NCI-H1092 (cell line): ENCODE results near the gene HMCN2.

Experiments
- DNase-seq: peaks from one replicate; lab custom pipeline; 2025; lab: John Stamatoyannopoulos, UW

HMCN2 gene

DNA sequence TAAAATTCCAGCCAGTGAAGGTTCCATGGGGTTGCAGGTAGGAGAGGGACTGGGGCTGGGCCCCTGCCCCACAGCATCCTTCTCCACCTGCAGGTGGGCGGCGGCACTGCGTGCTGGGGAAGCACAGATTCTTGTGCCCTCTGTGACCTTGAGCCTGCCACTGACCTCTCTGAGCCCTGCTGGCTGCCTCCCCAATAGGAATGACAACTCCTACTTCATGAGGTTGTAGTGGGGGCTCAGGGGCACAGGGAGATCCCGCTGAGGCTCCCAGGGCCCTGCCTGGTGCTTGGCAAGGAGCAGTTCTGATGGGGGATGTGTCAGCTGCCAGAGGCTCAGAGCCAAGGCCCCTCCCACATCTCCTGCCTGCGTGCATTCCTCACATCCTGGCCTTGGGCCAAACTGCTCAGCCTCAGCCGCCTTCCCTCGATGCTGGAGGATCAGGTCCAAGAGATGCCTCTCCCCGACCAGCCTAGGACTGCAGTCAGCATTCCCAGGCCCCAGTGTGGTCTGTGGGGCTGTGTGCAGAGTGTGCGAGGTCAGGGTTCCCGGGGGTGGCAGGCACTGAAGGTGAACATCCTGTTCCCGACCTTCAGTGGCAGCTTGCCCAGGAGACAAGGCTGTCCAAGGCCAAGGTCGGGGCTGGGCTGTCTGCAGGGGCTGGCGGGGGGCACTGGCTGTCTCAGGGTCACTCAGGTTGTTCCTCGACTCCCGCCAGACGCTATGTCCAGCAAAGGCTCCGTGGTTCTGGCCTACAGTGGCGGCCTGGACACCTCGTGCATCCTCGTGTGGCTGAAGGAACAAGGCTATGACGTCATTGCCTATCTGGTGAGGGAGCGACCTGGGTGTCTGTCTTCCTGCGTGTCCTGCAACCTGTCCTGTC is 186.2 kb downstream of the HMCN2 start:
- DNase-seq, result peak; percentile 88

DNA sequence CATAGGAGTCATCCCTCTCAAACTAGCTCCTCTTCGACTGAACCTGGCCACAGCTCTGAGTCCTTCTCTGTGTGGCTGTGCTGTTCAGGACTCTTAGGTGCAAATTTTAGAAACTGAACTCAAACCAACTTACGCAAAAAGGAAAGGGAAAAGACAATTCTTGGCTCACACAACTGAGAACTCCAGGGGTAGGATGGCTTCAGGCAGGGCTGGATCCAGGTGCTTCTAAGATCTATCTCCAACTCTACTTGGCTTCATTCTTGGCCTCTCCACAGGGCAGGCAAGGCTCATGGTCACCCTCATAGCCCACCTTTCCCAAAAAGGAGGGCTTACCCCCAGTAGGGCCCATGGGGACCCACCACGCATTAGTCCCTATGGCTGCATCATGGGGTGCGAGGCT is 187.3 kb downstream of the HMCN2 start:
- DNase-seq, result no peak

DNA sequence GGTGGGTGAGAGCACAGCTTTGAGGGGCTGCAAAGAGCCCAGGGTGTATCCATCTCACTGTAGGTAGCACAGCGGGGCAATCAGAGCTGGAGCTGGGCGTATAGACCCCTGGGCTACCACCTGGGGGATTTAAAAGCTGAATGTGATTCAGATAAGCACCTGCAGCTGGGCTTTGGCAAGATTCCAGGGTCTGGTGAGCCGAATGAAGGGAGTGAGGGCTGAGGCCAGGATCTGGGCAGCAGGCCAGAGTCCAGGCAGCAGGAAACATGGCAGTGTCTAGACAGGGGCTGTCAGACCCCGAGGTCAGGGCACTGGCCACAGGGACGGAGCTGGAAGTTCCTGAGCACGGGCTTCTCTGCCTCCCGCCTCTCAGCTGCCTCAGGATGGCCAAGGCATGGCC is 187.9 kb downstream of the HMCN2 start:
- peak; percentile 90 for DNase-seq

DNA sequence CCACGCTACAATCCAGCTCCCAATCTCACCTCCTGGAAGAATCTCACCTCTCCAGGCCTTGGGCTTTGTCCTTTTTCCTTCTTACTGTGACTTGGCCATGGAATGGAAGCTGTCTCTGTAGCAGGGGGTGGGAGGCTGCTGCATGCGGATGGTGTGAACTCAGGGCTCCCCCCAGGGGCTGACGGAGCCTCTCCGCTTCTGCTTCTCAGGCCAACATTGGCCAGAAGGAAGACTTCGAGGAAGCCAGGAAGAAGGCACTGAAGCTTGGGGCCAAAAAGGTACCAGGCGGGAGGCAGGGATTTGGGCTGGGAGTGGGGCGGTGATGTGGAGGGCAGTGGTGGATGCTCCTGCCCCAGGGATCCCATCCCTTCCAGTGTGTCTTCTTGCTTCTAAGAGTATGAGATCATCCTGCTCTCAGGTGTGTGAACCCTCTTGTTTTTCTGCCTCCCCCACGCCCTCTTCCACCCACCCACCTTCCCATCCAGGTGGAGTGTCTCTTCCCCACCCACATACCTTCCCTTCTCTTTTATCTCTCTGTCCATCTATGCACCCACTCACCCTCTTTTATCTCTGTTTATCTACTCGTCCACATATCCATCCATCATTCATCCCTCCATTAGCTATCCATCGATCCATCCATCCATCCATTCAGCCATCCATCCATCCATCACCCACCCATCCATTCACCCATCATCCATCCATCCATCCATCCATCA is 188.7 kb downstream of the HMCN2 start:
- DNase-seq, result no peak

DNA sequence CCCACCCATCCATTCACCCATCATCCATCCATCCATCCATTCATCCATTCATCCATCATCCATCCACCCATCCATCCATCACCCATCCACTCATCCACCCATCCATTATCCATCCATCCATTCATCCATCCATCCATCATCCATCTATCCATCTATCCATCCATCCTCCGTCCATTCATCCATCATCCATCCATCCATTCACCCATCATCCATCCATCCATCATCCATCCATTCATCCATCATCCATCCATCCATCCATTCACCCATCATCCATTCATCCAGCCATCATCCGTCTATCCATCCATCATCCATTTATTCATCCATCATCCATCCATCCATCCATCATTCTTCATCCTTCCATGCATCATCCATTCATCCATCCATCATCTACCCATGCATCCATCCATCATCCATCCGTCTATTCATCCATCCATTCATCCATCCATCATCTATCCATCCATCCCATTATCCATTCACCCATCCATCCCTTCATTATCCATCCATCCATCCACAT is 189.3 kb downstream of the HMCN2 start:
- DNase-seq, result no peak

DNA sequence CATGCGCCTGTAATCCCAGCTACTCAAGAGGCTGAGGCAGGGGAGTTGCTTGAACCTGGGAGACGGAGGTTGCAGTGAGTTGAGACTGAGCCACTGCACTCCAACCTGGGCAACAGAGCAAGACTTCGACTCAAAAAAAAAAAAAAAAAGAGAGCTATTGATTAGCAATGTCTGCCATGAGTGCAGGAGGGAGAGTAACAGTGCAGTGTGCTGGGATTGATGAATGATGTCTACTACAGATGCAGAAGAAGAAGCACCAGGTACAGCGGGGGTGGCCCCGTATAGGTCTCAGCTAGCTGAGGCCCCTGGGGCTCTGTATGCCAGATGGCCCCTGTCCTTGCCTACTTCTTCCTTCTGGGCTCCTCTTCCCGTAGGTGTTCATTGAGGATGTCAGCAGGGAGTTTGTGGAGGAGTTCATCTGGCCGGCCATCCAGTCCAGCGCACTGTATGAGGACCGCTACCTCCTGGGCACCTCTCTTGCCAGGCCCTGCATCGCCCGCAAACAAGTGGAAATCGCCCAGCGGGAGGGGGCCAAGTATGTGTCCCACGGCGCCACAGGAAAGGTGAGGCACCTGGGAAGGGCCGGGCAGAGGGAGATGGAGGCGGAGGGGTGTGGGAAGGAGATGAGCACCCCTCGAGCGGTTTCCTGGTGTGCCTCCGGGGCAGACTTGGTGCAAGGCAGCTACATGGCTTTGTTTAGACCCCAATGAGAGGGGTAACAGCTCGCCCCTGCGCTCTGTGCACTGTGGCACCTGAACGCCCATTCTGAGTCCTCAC is 192.7 kb downstream of the HMCN2 start:
- no peak for DNase-seq

DNA sequence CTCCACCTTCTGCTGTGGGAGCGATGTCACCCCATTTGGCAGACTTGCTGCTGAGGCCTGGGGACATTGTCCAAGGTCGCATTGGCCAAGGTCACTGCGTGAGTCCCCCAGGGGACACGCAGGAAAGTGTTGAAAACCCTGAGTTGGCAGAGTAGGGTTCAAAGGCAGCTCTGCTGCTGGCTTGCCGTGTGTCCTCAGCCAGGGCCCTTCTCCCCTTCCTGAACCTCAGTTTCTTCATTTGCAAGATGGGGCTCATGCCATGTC is 193.2 kb downstream of the HMCN2 start:
- DNase-seq, result no peak

DNA sequence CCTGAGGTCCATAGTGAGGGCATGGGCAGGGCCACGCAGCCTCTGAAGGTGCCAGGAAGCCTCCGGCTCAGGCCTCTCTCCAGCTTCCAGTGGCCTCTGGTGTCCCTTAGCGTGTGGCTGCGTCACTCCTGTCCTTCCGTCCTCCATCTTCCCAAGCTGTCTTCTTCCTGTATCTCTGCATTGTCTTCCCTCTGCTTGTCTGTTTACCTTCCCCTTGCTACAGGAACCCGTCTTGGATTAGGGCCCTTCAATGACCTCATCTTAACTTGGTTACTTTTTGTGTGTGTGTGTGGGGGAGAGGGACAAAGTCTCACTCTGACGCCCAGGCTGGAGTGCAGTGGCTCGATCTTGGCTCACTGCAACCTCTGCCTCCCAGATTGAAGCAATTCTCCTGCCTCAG is 193.6 kb downstream of the HMCN2 start:
- DNase-seq, result no peak

DNA sequence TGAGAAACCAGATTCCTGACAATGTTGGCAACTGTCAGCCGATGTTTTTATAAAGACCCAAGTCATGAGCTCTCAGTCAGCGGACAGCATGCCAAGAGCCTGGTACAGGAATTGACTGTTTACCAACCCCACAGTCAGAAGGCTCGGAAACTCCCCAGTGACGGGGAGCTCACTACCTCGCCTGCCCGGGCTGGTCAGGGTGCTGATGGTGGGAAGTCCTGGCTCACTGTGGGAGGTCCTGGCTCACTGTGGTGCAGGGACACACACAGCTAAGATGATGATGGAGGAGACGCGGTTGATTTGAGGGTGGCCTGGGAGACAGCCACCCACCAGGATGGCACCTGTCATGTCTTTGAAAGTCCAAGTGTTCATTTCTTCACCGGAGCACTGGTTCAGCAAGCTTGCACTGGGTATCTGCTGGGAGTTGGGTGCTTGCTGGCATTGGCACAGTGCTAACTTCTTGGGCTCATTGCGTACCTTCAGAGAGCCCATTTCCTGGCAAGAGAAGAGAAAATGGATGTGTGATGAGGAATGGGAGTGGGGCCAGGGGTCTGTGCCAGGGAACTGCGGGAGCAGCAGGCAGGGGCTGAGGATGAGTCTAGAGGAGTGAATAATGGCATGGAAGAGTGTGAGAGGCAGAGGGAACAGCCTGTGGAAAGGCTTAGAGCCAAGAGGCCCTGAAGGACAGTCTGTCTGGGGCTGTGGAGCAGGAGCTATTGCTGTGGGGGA is 194.5 kb downstream of the HMCN2 start:
- DNase-seq, result no peak

DNA sequence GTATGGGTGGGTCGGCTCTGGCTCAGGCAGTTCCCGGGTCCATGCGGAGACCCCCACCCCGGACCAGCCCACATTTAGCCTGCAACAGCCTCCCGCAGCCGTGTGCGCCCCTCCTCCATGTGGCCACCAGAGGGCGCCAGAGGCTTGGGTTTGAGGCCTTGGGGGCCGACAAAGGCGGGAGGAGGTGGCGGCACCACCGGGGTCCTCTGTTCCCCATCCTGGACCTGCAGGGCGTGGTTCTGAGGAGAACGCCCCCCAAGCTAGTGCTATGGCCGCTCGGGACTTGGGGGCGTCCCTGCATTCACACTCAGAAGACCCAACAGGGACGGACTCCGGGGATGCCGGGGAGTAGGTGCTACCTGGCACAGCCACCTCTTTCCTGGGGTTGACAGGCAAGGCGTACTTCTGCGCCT is 195.7 kb downstream of the HMCN2 start:
- peak; percentile 19 for DNase-seq

DNA sequence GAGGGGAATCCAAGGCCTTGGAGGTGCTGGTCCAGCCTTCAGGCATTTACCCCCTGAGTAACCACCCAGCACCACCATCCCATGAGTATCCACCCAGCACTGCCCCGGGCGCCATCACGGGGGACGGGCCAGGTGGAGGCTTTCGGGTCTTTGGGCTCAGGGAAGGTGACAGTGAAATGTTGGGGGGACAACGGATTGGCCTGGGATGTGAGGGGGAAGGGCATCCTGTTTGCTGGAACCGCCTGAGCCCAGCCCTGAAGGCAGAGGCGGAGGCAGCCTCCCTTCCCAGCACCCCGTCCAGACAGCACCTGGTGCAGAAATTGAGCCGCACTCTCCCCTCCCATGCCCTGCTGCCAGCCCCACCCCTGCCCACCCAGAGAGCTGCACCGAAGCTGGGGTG is 196.2 kb downstream of the HMCN2 start:
- no peak for DNase-seq

DNA sequence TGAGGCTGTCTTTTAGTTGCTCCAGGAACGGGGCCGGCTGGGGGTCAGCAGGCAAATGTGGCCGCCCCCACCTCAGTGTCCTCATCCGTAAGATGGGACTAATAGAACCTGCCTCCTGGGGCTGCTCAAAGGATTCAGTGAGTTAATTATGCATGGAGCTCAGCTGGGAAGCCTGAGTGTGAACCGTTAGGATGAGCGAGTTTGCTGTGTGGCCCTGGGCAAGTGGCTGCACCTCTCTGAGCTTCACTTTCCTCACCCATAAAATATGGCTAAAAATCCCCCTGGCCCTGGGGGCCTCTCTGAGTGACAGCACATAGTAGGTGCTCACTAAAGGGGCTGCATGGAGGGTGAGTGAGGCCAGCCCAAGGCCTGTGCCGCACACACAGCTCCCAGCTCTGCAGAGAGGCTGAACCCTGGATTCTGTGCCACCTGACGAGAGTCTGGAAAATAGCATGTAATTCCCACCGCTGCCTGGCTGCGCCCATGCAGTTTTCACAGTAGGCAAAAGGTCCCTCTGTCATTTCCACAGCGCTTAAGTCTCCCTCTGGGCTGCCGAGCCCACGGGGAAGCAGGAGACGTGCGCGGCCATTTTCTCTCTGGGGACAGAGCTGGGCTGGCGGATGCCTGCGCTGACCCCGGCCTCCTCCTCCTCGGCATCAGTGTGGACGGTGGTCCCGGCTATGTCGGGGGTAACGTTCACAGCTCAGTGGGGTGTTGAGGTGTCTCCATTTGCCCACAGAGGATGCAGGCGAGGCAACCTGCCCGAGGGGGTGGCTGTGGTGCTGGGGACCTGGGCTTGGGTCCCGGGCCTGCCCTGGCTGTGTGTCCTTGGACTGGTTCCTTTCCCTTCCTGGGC is 197.4 kb downstream of the HMCN2 start:
- no peak for DNase-seq

DNA sequence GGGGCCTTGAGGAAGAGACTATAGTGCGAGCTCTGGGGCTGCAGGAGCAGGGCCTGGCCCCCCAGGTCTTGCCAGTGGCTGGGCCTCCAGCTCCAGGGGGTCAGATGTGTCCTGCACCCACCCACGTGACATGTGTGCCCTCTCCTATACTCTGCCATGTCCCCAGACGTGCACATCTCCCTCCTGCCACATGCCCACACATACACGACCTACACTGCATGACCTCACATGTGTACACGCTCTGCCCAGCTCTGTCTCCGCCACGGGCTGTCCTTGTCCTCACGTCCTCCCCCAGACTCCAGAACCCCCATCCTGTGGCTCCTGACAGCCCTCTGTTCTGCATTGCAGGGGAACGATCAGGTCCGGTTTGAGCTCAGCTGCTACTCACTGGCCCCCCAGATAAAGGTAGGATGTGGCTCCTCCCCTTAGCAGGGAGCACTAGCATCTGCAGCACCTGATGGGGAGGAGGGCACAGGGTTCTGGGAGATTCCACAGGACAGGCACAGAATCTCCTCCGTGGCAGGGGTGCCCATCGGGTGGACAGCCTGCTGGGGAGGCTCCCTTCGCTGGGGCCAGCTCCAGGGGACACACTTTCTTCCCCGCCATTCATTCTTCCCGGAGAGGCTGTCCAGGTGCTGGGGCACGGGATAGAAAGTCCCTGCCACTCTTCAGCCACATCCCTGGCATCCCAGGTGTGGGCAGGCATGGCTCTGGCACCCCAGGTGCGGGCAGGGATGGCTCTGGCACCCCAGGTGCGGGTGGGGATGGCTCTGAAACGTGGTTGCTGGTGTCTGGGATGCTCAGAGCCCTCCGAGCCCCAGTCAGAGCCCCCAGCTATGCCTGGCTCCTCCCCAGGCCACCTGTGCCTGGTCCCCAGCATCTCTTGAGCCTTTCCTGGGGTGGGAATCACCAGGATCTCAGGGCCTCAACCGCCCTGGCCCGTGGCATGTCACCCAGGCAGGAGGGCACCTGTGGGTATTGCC is 198.5 kb downstream of the HMCN2 start:
- no peak for DNase-seq

DNA sequence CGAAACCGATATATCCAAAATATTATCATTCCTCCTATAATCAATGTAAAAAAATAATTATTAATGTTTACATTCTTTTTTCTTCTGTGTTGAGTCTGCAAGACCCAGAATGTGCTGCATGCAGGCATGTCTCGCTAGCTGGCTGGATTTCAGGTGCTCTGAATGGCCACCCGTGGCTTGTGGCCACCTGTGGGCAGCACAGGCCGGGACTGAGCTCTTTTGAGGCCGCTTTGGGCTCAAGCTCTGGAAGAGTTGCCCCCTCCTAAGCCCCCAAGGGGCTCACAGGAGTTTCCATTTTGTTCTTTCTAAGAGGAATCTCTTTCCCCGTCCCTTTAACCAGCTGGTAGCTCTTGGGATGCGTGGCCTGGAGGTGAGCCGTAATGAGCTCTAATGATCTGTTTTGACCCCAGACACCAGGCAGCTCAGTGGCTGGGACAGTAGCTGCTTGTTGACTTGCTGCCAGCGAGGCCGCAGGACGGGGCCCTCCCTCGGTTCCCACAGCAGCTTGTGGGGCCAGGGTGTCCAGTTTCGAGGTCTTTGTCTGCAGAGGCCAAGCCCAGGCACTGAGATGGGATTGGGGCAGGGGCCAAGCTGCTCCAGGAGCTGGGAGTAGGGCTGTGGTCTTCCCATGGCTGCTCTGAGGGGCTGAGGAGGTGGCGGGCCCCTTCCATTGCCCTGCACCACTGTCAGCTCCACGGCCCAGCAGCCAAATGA is 200.0 kb downstream of the HMCN2 start:
- no peak for DNase-seq

DNA sequence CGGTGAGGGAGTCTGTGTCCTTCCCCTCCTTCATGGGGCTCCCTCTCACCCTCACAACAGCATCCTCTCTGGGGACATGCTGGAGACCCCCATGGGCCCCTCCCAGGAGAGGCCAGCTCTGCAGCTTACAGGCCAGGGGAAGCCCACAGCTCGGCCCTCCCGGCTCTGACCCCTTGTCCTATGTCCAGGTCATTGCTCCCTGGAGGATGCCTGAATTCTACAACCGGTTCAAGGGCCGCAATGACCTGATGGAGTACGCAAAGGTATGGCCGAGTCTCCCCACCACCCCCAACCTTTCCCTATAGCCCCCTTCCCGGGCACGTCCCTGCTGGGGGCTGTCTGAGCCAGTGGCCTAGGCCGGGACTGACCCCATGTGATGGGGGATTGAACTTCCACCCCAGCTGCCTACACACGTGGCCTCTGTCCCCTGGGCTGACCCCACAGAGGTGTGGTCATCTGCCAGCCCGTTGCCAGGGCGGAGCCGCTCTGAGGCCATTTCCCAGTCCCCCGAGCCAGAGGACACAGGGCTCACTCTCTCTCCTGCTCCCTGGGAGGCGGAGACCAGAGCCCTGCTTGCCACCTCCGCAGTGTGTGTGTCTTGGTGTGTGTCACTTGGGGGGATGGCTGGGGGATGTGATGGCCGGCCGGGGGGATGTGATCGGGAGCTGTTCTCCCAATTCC is 201.1 kb downstream of the HMCN2 start:
- no peak for DNase-seq

DNA sequence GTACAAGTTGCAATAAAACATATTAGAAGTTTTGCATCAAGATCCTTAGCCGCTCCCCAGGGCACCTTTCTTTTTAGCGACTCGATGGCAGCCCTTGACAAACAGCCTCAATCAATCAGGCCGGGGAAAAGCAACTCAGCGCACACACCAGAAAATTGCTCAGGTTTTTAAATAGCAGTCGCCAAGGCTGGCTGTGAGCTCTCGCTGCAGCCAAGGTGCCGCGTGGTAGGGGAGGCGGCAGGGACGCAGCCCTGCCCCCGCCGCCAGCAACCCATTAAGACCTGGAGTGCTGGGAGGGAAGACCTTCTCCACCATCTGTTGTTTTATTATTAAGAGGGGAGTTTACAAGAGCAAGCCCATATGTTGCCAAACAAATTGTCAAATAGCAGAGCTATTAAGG is 201.8 kb downstream of the HMCN2 start:
- peak; percentile 65 for DNase-seq

DNA sequence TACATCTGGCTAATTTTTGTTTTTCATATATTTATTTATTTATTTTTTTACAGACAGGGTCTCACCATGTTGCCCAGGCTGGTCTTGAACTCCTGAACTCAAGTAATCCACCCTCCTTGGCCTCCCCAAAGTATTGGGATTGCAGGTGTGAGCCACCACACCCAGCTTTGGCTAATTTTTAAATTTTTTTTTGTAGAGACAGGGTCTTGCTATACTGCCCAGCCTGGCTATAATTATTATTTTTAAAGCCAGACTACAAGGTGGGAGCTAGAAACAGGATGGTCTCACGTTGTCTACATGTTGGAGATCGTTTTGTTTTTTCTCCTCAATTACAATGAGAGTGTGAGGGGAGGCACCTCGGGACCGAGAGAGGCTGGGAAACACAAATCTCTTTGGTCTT is 203.0 kb downstream of the HMCN2 start:
- DNase-seq, result no peak

DNA sequence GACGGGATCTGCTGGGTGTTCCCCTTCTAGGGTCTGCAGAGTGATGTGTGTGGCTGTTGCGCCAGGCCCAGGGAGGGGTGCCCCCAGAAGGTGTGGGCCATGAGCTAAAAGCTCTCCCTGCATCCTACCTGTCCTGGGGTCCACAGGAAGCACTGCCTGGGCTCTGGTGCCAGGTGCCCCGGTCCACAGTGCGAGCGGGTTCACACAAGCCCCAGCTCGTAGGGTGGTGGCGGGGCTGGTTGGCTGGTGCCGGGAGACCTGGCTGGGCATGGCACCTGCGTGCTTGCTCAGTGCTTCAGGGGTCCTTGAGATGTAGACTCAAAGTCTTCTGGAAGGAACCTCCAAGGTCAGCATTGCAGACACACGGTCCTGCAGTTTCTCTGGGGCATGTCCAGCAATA is 204.7 kb downstream of the HMCN2 start:
- no peak for DNase-seq

DNA sequence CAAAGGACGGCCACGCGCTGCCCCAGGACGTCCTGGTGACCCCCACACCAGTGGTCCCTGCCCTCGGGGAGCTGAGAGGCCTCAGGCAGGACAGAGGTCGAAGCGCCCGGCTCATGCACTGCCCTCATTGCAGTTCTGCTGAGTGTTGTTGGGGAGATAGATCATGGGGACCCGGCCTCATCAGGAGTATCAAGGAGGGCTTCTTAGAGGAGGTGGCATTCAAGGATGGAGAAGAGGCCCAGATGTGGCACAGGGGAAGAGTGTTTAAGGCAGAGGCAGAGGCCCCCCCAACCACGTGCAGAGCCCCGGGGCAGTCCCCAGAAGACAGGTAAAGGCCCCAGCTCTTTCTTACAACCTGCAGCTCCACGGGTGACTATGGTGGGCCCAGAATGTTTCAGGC is 205.4 kb downstream of the HMCN2 start:
- no peak for DNase-seq
